Liver (tissue), 9 donors: ENCODE data around the gene SPATA2L. TPM values are rescaled to one million over a fixed set of nuclear protein-coding genes. Genes with fewer than 3 reads are reported as not detected.

Experiments used
- DNase-seq: peaks from one replicate; pipeline ENCODE4 v3.0.0-alpha.2; 2017; ENCODE audit warnings: low spot score
- H3K27ac ChIP-seq, 2 donors: one replicate each; pipeline ENCODE4 v1.7.0; 2013; ENCODE audit warnings: inconsistent platforms in 2 of 2, low read length in 2 of 2, control low read depth in 1 of 2, low read depth in 1 of 2, mild to moderate bottlenecking in 1 of 2
- H3K27me3 ChIP-seq, 4 donors: one replicate each; pipeline versions ENCODE4 v1.6.1 to v1.7.0; 2013; ENCODE audit warnings: low read length in 3 of 4, inconsistent platforms in 1 of 4, mild to moderate bottlenecking in 1 of 4, moderate library complexity in 1 of 4; ENCODE audit not compliant: control insufficient read depth in 4 of 4, insufficient read depth in 4 of 4
- H3K36me3 ChIP-seq, 4 donors: one replicate each; pipeline versions ENCODE4 v1.6.1 to v1.7.0; 2013; ENCODE audit warnings: low read length in 3 of 4, mild to moderate bottlenecking in 3 of 4, low read depth in 1 of 4, moderate library complexity in 1 of 4; ENCODE audit not compliant: control insufficient read depth in 4 of 4, insufficient read depth in 3 of 4
- H3K4me1 ChIP-seq, 4 donors: one replicate each; pipeline versions ENCODE4 v1.6.1 to v1.7.0; 2013; ENCODE audit warnings: low read length in 3 of 4, mild to moderate bottlenecking in 3 of 4, moderate library complexity in 1 of 4; ENCODE audit not compliant: control insufficient read depth in 4 of 4, insufficient read depth in 4 of 4
- H3K4me3 ChIP-seq, 3 donors: one replicate each; pipeline versions ENCODE4 v1.6.1 to v1.7.0; 2013; ENCODE audit warnings: low read length in 3 of 3, control low read depth in 1 of 3, low read depth in 1 of 3, mild to moderate bottlenecking in 1 of 3
- H3K9ac ChIP-seq, 2 donors: one replicate each; pipeline ENCODE4 v1.7.0; 2013; ENCODE audit warnings: low read length in 2 of 2, mild to moderate bottlenecking in 2 of 2, moderate library complexity in 2 of 2, control low read depth in 1 of 2, low read depth in 1 of 2
- H3K9me3 ChIP-seq, 4 donors: one replicate each; pipeline versions ENCODE4 v1.6.1 to v1.7.0; 2013; ENCODE audit warnings: low read length in 3 of 4; ENCODE audit not compliant: control insufficient read depth in 4 of 4
- ATF3 ChIP-seq: IDR thresholded peaks from 2 replicates; pipeline ENCODE4 v1.6.1; 2016; ENCODE audit warnings: antibody characterized with exemption
- CTCF ChIP-seq: fragments of 150-350 bp; IDR thresholded peaks from 2 replicates; pipeline ENCODE4 v1.5.1; 2017; ENCODE audit warnings: improper control_type of control experiment, low read depth, low read length; ENCODE audit not compliant: missing input control
- EGR1 ChIP-seq, 2 donors: IDR thresholded peaks; 2 replicates each; pipeline ENCODE4 v1.6.1; 2016 to 2018; ENCODE audit warnings: antibody characterized with exemption in 2 of 2, low read depth in 2 of 2
- FOXA1 ChIP-seq: IDR thresholded peaks from 2 replicates; pipeline ENCODE4 v1.6.1; 2016; ENCODE audit warnings: antibody characterized with exemption
- FOXA2 ChIP-seq: IDR thresholded peaks from 2 replicates; pipeline ENCODE4 v1.6.1; 2016; ENCODE audit warnings: antibody characterized with exemption
- GABPA ChIP-seq, 2 donors: IDR thresholded peaks in 1 of 2; conservative IDR thresholded peaks in 1 of 2; 2 replicates each; pipeline ENCODE4 v1.6.1; 2016; ENCODE audit warnings: antibody characterized with exemption in 2 of 2, mild to moderate bottlenecking in 1 of 2, moderate library complexity in 1 of 2
- HNF4A ChIP-seq, 2 donors: conservative IDR thresholded peaks; 2 replicates each; pipeline ENCODE4 v1.6.1; 2016; ENCODE audit warnings: antibody characterized with exemption in 2 of 2, mild to moderate bottlenecking in 2 of 2
- HNF4G ChIP-seq: IDR thresholded peaks from 2 replicates; pipeline ENCODE4 v1.6.1; 2016; ENCODE audit warnings: antibody characterized with exemption
- JUND ChIP-seq, 2 donors: IDR thresholded peaks; 2 replicates each; pipeline ENCODE4 v1.6.1; 2016; ENCODE audit warnings: antibody characterized with exemption in 2 of 2
- MAX ChIP-seq: IDR thresholded peaks from 2 replicates; pipeline ENCODE4 v1.6.1; 2016; ENCODE audit warnings: antibody characterized with exemption
- NR2F2 ChIP-seq: IDR thresholded peaks from 2 replicates; pipeline ENCODE4 v1.6.1; 2016; ENCODE audit warnings: antibody characterized with exemption
- RAD21 ChIP-seq, 2 donors: IDR thresholded peaks; 2 replicates each; pipeline ENCODE4 v1.6.1; 2016; ENCODE audit warnings: antibody characterized with exemption in 2 of 2, mild to moderate bottlenecking in 2 of 2
- RXRA ChIP-seq, 2 donors: IDR thresholded peaks; 2 replicates each; pipeline ENCODE4 v1.6.1; 2017 to 2018; ENCODE audit warnings: antibody characterized with exemption in 2 of 2, mild to moderate bottlenecking in 1 of 2
- SP1 ChIP-seq: IDR thresholded peaks from 2 replicates; pipeline ENCODE4 v1.6.1; 2018; ENCODE audit warnings: antibody characterized with exemption, mild to moderate bottlenecking
- TAF1 ChIP-seq: conservative IDR thresholded peaks from 2 replicates; pipeline ENCODE4 v1.6.1; 2016; ENCODE audit warnings: antibody characterized with exemption, mild to moderate bottlenecking
- YY1 ChIP-seq: IDR thresholded peaks from 2 replicates; pipeline ENCODE4 v1.6.1; 2016; ENCODE audit warnings: antibody characterized with exemption, mild to moderate bottlenecking
- ZBTB33 ChIP-seq: IDR thresholded peaks from 2 replicates; pipeline ENCODE4 v1.6.1; 2016; ENCODE audit warnings: antibody characterized with exemption
- WGBS: extraction: QIAGEN DNeasy Blood & Tissue Kit; methylation state at CpG from one replicate; pipeline ENCODE4 v1.1.7; 2013; 5-methylcytosine and 5-hydroxymethylcytosine counted together
- polyA plus RNA-seq, 2 donors: library from polyadenylated mRNA; stranded (reverse) in 1 of 2; unstranded in 1 of 2; fragments of 200-250 nt in 1 of 2; fragments of >200 nt in 1 of 2; fragmentation: Nextera tagmentation in 1 of 2; extraction: Ambion mirVana in 1 of 2; gene quantifications; one replicate each; pipeline versions ENCODE4 v1.2.1 to v1.2.3, GENCODE V29; 2013 to 2015
- total RNA-seq, 2 donors: library from RNA; depleted of rRNA; stranded (reverse); fragments of >200 nt; gene quantifications; one replicate each; pipeline ENCODE4 v1.2.3, GENCODE V29; 2014
- TF ChIP-seq, protein P1 (sequence below): IDR thresholded peaks from 2 replicates; pipeline ENCODE4 v1.6.1; 2016; ENCODE audit warnings: antibody characterized with exemption, mild to moderate bottlenecking
- donor health status: healthy.
- donor health status: healthy.
- donor health status: healthy.
- donor health status: healthy.
- donor health status: healthy.

The SPATA2L gene
- total and polyA plus RNA-seq, 4 donors, result 4.6 to 11.3 (median 6.9) TPM

GRCh38 chr16:89744813-89745212 is 43.3 kb upstream of the SPATA2L start:
- Histone ChIP-seq H3K27me3 (no peaks in the 10 kb centered on the region), H3K4me3 (no peak overlapping the region), H3K27ac (no peak overlapping the region), H3K36me3 (peaks cover 4 to 46% (median 18%) of the 10 kb centered on the region in 4 donors), H3K4me1 (no peaks in the 10 kb centered on the region), H3K9ac (no peak overlapping the region), H3K9me3 (no peaks in the 10 kb centered on the region)
- WGBS, result 96% methylated on average over 16 of the region's 16 CpGs
- TF ChIP-seq JUND (IDR thresholded peaks at IDR 0.05), result no peak
- TF ChIP-seq NR2F2, result no peak
- TF ChIP-seq EGR1 (IDR thresholded peaks at IDR 0.05; ENCODE audit: low read depth in 2 of 2), result no peak
- no peak for TF ChIP-seq MAX
- TF ChIP-seq HNF4G, result no peak
- no peak for TF ChIP-seq RXRA (IDR thresholded peaks at IDR 0.05)
- TF ChIP-seq FOXA1, result no peak
- TF ChIP-seq, protein P1, sequence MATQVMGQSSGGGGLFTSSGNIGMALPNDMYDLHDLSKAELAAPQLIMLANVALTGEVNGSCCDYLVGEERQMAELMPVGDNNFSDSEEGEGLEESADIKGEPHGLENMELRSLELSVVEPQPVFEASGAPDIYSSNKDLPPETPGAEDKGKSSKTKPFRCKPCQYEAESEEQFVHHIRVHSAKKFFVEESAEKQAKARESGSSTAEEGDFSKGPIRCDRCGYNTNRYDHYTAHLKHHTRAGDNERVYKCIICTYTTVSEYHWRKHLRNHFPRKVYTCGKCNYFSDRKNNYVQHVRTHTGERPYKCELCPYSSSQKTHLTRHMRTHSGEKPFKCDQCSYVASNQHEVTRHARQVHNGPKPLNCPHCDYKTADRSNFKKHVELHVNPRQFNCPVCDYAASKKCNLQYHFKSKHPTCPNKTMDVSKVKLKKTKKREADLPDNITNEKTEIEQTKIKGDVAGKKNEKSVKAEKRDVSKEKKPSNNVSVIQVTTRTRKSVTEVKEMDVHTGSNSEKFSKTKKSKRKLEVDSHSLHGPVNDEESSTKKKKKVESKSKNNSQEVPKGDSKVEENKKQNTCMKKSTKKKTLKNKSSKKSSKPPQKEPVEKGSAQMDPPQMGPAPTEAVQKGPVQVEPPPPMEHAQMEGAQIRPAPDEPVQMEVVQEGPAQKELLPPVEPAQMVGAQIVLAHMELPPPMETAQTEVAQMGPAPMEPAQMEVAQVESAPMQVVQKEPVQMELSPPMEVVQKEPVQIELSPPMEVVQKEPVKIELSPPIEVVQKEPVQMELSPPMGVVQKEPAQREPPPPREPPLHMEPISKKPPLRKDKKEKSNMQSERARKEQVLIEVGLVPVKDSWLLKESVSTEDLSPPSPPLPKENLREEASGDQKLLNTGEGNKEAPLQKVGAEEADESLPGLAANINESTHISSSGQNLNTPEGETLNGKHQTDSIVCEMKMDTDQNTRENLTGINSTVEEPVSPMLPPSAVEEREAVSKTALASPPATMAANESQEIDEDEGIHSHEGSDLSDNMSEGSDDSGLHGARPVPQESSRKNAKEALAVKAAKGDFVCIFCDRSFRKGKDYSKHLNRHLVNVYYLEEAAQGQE, result no peak
- no peak for TF ChIP-seq FOXA2
- no peak for TF ChIP-seq HNF4A (conservative IDR thresholded peaks at IDR 0.05)
- no peak for TF ChIP-seq CTCF
- TF ChIP-seq YY1, result no peak
- no peak for TF ChIP-seq ZBTB33
- TF ChIP-seq SP1, result no peak
- TF ChIP-seq ATF3, result no peak
- TF ChIP-seq GABPA (IDR thresholded peaks at IDR 0.05 in 1 of 2, conservative IDR thresholded peaks at IDR 0.05 in 1 of 2), result no peak
- no peak for TF ChIP-seq RAD21 (IDR thresholded peaks at IDR 0.05)
- TF ChIP-seq TAF1, result no peak
- no peak for DNase-seq
